ENCODE measurements around the gene CALM1. TPM values are rescaled to one million over a fixed set of nuclear protein-coding genes. Genes with fewer than 3 reads are reported as not detected.

Gene CALM1
- total RNA-seq, 1 donor from 2014 or later: 338 TPM

DNA sequence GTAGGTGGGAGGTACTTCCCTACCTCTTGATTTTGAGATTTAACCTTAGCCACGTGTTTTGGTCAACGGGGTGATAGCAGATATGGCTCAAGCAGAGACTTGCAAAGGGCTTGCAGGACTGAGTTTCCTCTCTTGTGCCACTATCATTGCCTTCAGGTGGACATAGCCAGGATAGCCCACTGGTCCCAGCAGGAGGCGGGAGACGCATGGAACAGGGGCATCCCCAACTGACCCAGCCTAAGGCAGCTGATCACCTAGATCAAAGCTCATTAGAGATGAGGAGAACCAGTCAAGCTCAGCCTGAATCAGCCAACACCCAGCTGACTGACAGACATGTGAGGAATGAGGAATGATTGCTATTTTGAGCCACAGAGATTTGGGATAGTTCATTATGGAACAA, 49.6 kb downstream of the CALM1 start:
- DNase-seq (ENCODE audit: low read depth, low spot score): no peak
- H3K27me3 Mint-ChIP-seq (ENCODE audit: low read depth): peaks cover 10% of the 10 kb centered on the region
- peaks cover 5% of the 10 kb centered on the region for H3K4me1 Mint-ChIP-seq
- peaks cover 9% of the 10 kb centered on the region for H3K9me3 Mint-ChIP-seq
- H3K36me3 Mint-ChIP-seq (ENCODE audit: low read depth): peaks cover 5% of the 10 kb centered on the region
- H3K4me3 Mint-ChIP-seq: no peak overlapping the region
- TF ChIP-seq, protein P1, sequence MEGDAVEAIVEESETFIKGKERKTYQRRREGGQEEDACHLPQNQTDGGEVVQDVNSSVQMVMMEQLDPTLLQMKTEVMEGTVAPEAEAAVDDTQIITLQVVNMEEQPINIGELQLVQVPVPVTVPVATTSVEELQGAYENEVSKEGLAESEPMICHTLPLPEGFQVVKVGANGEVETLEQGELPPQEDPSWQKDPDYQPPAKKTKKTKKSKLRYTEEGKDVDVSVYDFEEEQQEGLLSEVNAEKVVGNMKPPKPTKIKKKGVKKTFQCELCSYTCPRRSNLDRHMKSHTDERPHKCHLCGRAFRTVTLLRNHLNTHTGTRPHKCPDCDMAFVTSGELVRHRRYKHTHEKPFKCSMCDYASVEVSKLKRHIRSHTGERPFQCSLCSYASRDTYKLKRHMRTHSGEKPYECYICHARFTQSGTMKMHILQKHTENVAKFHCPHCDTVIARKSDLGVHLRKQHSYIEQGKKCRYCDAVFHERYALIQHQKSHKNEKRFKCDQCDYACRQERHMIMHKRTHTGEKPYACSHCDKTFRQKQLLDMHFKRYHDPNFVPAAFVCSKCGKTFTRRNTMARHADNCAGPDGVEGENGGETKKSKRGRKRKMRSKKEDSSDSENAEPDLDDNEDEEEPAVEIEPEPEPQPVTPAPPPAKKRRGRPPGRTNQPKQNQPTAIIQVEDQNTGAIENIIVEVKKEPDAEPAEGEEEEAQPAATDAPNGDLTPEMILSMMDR (conservative IDR thresholded peaks at IDR 0.05): no peak
- no peak overlapping the region for H3K27ac Mint-ChIP-seq (ENCODE audit: unreplicated experiment)

DNA sequence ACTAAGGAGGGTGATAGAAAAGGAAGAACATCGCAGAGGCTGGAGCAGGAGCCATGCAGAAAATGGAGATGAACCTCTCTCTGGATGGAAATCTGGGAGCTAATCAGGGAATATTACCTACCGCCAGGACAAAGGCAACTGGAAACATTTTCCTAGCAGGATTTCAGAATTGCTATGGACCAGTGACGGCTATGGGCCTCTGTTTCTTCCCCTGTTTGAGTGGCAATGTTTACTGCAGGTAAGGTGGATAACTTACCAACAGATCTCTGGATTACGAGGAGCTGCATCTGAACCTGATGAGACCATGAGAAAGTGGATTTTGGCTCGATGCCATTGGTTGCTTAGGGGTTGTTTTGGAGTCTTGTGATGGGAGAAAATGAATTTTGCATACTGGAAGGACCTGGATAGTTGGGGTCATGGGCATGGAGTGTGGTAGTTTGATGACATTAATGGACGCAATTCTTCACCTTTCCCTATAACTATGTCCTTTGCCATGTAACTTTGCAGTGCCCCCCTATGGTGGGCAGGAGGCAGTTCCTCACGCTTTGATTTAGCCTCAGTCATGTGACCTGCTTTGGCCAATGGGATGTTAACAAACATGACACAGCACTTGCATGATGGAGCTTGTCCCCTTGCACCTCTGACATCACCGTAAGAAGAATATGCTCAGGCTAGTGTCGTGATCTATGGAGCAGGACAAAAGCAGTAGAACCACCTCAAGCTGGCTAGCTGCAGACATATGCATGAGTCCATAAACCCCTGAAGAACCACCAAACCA, 51.1 kb downstream of the CALM1 start:
- H3K27me3 Mint-ChIP-seq (ENCODE audit: low read depth): peaks cover 10% of the 10 kb centered on the region
- H3K4me1 Mint-ChIP-seq: peaks cover 9% of the 10 kb centered on the region

DNA sequence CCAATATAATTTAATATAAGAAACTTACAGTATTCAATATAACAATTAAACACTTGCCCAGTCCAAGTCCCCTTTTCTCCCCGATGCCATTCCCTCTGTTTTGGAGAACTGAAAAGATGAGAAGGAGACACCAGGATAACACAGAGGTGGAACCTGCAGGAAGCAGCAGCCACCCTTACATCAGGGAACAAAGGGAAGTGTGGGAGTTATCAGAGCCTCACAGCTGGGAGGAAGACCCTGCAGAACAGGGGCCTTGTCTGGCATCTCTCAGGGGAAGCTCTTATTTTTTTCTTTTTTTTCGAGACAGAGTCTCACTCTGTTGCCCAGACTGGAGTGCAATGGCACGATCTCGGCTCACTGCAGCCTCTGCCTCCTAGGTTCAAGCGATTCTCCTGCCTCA, 52.6 kb downstream of the CALM1 start:
- H3K9me3 Mint-ChIP-seq: peaks cover 9% of the 10 kb centered on the region
- H3K27ac Mint-ChIP-seq (ENCODE audit: unreplicated experiment): no peak overlapping the region
- peaks cover 13% of the 10 kb centered on the region for H3K4me1 Mint-ChIP-seq
- peaks cover 5% of the 10 kb centered on the region for H3K36me3 Mint-ChIP-seq (ENCODE audit: low read depth)
- H3K27me3 Mint-ChIP-seq (ENCODE audit: low read depth): peaks cover 6% of the 10 kb centered on the region
- no peak overlapping the region for H3K4me3 Mint-ChIP-seq
- TF ChIP-seq, protein P1 (conservative IDR thresholded peaks at IDR 0.05): no peak
- DNase-seq (ENCODE audit: low read depth, low spot score): no peak

More for the DNA sequence above, 51.1 kb downstream of the CALM1 start:
- H3K4me3 Mint-ChIP-seq: no peak overlapping the region
- TF ChIP-seq, protein P1 (conservative IDR thresholded peaks at IDR 0.05): no peak
- peaks cover 9% of the 10 kb centered on the region for H3K9me3 Mint-ChIP-seq
- H3K27ac Mint-ChIP-seq (ENCODE audit: unreplicated experiment): no peak overlapping the region
- H3K36me3 Mint-ChIP-seq (ENCODE audit: low read depth): peaks cover 5% of the 10 kb centered on the region
- DNase-seq (ENCODE audit: low read depth, low spot score): no peak

DNA sequence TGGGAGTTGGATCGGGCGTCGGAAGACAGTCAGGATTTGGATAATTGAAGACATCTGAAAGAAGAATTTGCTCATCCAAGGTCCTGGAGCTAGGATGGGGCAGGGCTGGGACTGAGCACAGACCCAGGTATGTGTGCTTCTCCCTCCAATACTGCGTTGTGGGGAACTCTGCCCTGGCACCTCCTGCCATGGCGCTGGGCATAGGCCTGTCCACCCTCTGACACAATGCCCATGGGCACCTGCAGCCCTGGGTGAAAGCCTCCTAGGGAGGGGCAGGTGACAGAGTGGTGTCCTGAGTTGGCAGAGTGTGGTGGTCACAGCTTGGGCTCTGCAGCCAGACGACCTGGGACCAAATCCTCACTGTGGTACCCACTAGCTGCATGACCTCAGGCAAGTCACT, 53.3 kb downstream of the CALM1 start:
- peaks cover 17% of the 10 kb centered on the region for H3K4me1 Mint-ChIP-seq
- no peak overlapping the region for H3K4me3 Mint-ChIP-seq
- DNase-seq (ENCODE audit: low read depth, low spot score): no peak
- TF ChIP-seq, protein P1 (conservative IDR thresholded peaks at IDR 0.05): no peak
- peaks cover 6% of the 10 kb centered on the region for H3K27me3 Mint-ChIP-seq (ENCODE audit: low read depth)
- peaks cover 5% of the 10 kb centered on the region for H3K36me3 Mint-ChIP-seq (ENCODE audit: low read depth)
- peaks cover 9% of the 10 kb centered on the region for H3K9me3 Mint-ChIP-seq
- no peak overlapping the region for H3K27ac Mint-ChIP-seq (ENCODE audit: unreplicated experiment)

DNA sequence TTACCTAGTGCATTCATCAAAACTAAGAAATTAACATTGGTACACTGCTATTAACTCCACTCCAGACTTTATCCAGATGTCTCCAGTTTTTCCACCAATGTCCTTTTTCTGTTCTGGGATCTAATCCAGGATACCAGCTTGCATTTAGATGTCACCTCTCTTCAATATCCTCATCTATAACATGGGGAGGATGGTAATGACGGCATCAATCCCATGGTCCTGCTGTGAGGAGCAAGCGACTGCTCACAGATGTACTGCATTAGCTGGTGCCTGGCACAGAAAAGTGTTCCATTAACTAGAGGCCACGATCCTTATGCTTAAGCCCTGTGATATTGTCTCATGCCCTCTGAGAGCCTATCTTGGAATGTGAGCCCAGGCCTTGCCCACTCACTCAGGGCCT, 53.8 kb downstream of the CALM1 start:
- no peak for DNase-seq (ENCODE audit: low read depth, low spot score)
- Mint-ChIP-seq H3K27ac (ENCODE audit: unreplicated experiment) (no peak overlapping the region), H3K27me3 (ENCODE audit: low read depth) (peaks cover 6% of the 10 kb centered on the region), H3K4me1 (peaks cover 17% of the 10 kb centered on the region), H3K9me3 (peaks cover 9% of the 10 kb centered on the region), H3K36me3 (ENCODE audit: low read depth) (peaks cover 5% of the 10 kb centered on the region), H3K4me3 (no peak overlapping the region)
- TF ChIP-seq, protein P1 (conservative IDR thresholded peaks at IDR 0.05): no peak

Data from neural crest cell (in vitro differentiated cells).